HG03378 (cell line): ENCODE data around the gene ZNF263.
A peak's percentile ranks its signal among the peaks of the same experiment; 100 is the strongest.

Source experiments
- ATAC-seq: cut with Tn5 transposase; IDR thresholded peaks from one replicate; pipeline ENCODE4 v1.9.1; 2021; ENCODE audit warnings: mild to moderate bottlenecking, moderate library complexity; ENCODE audit not compliant: unreplicated experiment

ZNF263 gene

DNA sequence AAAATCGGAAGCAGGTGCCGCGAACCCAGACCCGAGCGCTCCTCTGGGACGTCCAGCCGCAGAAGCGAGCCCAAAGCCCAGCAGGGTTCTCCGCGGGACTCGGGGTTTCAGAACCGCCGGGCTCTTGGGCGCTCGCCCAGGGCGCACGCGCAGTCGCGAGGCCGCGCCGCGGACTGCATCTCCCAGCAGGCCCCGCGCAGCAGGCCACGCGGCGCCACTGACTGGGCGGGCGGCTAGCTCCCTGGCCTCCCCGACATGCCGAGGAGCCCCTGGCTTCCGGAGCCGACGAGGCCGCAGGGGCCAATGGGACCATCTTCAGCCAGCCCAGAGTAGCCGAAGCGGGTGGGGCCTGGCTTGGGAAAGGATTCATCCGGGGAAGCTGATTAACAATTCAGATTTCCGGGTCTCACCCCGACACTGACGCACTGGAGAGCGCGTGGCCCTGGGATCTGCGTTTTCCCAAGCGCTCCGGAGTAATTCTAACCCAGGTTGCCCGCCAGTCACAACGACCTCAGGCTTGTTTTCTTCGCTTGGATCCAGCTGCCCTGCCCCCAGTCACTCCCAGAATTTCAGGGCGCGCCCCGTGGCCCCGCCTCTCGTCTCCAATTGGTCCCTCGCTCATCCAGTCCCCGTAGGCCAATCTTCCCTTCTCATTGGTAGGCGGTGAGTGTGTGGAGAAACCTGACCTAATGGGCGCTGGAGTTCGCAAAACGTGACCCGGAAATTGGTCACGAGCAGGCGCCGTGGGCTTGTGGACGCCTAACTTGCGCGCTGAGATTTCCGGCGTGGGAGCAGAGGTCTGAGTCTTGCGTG is at the start of gene ZNF263:
Gene ZNF263 (plus strand): TSS at position 762 of the 813 bp plus-strand sequence. CDS start 328 bp downstream, outside the sequence.
- peak; percentile 78 for ATAC-seq

GRCh38 chr16:3234543-3234856 is 48.8 kb upstream of the ZNF263 start:
- ATAC-seq: no peak

DNA sequence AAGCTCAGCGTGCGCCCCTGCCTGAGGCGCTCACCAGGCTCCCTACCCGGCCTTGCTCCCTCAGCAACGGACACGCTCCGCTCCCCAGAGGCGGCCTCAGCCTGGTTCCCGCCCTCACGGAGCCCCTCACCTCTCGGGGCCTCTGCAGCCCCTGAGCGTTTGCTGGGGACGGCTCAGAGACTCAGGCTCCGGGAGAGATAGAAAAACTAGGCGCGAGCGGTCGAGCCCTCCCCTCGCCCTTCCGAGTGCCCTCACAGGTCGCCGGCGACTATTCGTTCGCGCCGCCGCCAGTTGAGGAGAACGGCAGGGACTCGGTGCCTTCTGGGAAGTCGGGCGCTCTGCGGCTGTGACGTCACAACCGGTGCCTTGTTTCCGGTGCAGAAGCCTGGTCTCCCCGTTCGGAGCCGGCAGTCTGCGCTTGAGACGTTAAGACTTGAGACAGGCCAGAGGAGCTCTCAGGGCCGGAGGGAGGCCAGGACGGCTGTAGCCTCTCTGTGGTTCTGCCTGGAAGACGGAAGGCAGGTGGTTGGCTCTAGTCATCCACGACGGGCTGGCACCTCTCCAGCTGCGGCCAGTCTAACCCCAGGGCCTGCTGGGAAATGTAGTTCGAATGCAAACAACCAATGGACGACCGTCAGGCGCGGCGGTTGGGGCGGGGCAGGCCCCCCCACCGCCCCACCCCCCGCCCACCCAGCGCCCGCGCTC is 48.3 kb upstream of the ZNF263 start, which contains the start of gene ZNF200:
Gene ZNF200 (minus strand): TSS at position 302 of the 705 bp plus-strand sequence. CDS start 1,403 bp downstream, outside the sequence.
- peak; percentile 90 for ATAC-seq

GRCh38 chr16:3235856-3236669 is 47.2 kb upstream of the ZNF263 start:
- no peak for ATAC-seq

GRCh38 chr16:3241761-3242160 is 41.5 kb upstream of the ZNF263 start:
- ATAC-seq: no peak

DNA sequence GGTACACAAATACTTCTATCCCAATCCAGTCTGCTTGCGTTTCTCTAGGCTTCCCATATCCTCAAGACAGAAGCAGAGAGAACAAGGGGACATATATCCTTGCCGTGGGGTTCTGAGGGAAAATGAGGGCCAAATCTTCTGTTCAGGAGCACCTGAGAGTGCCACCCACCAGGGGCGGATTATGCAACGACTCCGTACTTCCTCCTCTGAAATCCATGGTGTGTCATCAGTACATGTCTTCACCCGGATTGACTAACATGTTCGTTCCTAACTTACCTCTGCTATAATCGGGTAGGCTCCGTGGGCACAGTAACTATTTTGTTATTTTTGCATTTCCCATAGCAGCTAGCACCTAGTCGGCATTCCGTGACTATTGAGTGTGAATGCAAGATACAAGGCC is 40.6 kb upstream of the ZNF263 start:
- no peak for ATAC-seq

DNA sequence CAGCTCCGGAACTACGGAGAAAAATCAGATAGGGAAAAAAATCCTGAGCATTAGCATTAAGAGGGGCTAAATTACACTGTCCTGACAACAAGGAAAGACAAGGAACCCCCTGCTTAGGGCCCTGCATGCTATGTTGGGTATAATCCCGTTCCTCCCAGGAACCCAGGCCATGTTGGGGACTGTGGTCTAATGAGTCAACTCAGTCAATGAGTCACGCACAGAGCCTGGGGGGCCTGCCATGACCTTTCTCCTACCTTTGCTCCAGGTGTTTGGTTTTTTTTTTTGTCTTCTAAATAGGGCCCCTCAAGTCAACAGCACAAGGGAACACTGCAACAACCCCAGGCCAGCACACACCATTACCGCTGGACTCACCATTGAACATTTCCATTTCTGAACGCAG is 39.4 kb upstream of the ZNF263 start:
- ATAC-seq: no peak

DNA sequence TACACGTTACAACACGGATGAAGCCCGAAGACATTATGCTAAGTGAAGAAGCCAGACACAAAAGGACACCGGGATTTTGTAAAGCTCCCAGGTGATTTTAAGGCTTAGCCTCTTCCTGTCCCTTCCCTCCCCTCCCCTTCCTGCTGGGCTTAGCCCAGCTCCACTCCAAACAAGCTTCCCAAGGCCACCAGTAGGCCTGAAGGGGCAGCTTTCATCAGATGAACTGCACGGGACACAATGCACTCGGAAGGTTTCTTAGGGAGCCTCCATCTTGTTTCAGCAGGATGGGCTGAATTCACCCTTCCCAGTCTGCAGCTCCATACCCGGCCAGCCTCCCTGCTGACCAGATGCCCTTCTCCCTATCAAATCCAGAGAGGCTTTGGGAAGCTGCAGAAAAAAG is 37.3 kb upstream of the ZNF263 start:
- no peak for ATAC-seq

- no peak for ATAC-seq
These were observed 36.4 kb upstream of the ZNF263 start for GRCh38 chr16:3246876-3247275.

GRCh38 chr16:3248596-3248995 is 34.7 kb upstream of the ZNF263 start:
- no peak for ATAC-seq

DNA sequence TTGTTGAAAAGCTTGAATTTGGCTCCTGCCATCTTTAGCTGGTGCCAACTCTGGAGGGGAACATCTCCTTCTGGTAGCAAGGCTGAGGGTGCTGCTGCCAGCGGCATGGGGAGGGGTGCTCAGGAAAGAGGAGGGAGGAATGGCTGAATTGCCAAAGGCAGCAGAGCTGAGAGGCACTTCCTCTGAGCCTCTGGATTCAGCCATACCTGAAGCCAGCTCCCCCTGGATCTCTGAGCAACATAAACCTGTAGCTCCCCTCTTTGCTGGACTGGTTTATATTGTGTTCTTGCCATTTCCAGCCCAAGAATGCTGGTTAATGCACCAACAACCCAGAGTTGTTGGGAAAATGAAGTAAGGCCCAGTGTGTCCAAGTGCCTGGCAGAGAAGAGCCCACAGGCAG is 34.3 kb upstream of the ZNF263 start:
- no peak for ATAC-seq

- ATAC-seq: no peak
These were observed 33.8 kb upstream of the ZNF263 start for GRCh38 chr16:3249451-3249850.

- no peak for ATAC-seq
These were observed 30.3 kb upstream of the ZNF263 start for GRCh38 chr16:3252967-3253366.

DNA sequence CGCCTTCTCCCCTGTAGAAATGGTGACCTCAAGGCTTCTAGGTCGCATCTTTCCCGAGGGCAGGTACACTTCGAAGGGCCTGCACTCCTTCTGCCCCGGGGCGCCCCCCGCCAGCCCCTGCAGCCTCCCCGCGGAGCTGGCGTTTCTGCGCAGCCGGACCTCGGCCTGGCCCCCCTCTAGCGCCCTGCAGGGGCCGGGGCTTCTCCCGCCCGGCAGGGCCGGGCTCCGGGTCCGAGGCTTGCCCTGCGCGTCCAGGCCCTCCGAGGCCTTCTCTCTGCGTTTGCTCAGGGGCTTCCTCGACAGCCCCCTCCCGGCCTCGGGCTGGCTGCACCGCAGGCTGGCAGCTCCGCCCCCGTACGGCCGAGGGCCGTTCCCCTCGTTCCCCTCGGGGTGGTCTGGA is 29.0 kb upstream of the ZNF263 start:
- no peak for ATAC-seq

GRCh38 chr16:3256146-3256865 is 27.0 kb upstream of the ZNF263 start, which contains the start of gene MEFV:
MEFV (minus strand) TSS chr16:3256633; CDS start chr16:3256587, 46 bp downstream.
- no peak for ATAC-seq

- no peak for ATAC-seq
These were observed 26.3 kb upstream of the ZNF263 start for GRCh38 chr16:3256866-3257465.

GRCh38 chr16:3259836-3260235 is 23.5 kb upstream of the ZNF263 start:
- ATAC-seq: no peak

DNA sequence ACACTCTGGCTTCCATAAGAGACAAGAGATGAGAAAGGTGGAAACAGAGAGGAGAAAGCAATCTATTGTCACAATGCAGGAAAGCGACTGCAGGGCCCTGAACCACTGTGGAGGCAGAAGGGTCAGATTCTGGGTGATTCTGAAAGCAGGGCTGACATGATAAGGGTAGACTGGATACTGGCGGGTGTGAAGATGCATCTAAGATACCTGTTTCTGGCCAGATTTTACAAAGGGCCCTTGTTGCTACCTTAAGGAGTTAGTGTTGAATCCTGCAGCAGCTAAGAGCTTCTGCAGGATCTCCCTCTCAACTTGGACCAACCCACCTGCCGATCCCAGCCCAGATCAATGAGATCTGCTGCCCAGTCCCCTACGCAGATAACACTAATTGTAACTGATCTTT is 20.8 kb upstream of the ZNF263 start:
- no peak for ATAC-seq

DNA sequence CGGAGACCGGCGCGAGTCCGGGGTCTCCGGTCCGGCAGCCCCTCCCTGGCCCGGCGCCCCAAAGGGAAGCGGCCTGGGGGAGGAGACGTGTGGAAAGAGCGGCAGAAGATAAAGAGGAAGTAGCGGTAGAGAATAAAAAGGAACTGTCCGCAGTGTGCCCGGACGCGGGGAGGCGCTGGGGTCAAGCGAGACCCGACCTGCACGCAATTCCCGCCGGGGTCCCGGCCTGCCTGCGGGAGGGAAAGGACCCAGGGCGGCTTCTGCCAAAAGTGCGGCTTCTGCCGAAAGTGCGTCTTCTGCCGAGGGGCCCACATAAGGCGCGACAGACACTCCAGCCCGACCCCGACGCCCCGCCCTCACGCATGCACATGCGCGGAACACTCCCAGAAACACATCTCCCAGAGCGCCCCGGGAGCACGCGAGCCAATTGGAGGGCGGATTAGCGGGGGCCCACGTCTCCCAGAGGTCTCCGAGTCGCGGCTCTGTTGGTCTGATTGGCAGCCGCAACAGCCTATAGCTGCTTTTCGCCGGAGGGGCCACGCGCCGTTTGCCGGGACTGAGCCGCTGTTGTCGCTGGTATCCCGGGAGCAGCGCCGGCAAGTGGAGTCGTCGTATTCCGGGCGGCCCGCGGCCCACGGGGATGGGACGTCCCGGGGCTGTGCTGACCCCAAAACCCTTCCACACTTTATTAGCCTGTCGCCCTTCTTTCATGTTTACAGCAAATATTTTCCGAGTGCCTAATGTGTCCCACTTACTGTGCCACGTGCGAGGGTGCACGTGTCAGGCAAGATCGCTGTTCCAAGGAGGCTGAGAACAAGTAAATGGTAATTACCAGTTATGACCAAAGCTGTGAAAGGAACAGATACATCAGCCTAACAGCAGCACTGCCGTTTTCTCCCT is 18.9 kb upstream of the ZNF263 start:
- ATAC-seq: peak; percentile 72
